NCI-H2107 treated with DMSO at 0.1 percent for 48 hours (cell line): ENCODE measurements around the gene LIN54.
"Not testable (repeated sequence)": the region's sequence is repeated elsewhere in the genome, so short reads cannot be mapped to it uniquely, and the experiment has no call there.

ENCODE experiments used
- DNase-seq: peaks from one replicate; lab custom pipeline; 2025; ENCODE audit not compliant: unreplicated experiment; lab: John Stamatoyannopoulos, UW

The LIN54 gene

DNA sequence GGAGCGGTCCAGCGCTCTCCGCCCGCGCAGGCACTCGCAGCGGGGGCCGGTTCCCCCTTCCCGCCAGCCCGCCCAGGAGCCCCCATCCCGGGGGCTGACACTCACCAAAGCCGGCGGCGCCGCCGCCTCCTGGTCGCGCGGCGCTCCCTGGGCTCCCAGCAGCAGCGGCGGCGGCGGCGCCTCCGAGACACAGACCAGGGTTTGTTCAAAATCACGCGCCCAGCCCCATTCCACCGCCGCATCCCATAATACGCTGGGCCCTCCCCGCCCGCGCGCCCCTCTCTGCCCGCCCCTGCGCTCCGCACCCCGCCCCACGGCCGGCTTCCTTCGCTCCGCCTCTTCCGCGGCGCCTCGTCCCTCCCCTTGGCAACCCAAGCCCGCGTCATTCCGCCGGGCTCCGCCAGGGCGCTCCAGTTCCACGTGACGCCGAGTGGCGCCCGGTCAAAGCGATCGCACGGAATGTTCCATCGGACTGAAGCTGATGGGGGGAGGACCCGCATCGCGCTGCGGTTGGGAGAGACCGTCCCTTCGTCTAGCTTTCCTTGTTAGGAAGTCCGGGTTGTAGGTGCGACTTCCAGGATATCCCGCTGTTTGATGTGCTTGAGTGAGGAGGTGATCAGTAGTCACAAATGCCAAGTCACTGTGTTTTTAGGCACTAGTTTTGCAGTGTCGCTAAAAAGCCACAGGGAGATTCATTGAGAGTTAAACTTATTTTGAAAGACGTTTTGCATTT lies 2.2 kb upstream of the LIN54 start:
- peak; percentile 73 for DNase-seq

DNA sequence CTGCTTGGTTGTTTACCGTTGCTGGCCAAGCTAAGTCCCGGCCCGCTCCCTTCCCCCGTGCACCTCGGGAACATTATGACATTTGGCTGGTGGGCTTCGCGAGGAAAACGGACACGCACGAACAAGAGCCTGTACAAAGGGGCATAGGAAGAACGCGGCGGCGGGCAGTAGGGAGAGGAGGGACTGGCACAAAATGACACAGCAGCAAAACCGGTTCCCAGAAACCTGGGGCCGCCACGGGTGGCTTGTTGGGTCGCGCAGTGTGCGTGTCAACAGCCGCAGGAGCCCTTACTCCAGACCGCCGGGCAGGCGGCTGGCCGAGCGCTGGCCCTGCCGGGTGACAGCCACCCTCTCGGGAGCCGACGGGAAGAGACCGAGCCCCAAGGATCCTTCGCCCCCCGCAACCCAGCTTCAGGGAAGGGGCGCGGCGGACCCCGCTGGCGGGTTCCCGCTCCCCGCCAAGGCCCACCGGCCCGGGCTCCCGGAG lies 1.6 kb upstream of the LIN54 start:
- DNase-seq, result no peak

DNA sequence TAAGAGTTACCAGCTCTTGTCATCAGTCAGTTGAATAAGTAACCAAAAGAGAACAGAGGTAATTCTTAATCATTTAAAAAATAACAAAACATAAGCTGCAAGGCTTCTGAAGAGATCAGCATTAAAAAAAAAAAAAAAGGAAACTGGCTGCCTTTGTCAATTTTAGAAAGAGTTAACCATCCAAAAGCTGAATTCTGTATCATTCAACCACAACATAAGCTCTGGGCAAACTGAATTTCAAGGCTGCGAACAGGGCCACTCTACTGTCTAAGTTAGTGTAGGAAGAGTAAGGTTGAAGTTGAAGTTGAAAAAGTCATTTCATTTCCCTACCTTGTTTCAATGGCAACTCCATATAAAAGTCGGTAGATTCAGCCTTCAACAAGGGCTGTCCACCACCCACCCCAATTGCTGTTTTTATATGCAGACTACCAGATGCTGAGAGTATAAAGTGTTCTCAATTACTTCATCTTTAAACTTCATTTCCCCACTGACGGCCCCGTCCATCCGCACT lies 1.1 kb upstream of the LIN54 start:
- DNase-seq, result no peak

DNA sequence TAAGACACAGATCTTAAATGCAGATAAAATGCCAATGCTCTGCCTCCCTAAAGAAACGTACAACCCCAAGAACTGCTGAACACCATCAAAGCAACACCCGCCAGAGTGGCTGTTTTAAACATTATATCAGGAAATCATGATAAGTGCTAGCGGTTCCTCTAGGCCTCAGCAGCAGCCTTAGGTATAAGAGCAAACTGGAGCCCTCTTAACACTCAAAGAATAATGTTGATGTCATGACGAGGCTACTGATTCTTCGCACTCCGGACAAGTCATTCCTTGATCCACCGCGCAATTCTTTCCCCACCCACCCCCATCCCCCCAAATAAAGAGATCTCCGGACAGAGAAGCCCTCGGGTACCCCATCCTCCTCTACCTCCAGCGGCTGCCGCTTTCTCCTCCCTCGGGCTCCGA lies 507 bp downstream of the LIN54 start:
- no peak for DNase-seq

DNA sequence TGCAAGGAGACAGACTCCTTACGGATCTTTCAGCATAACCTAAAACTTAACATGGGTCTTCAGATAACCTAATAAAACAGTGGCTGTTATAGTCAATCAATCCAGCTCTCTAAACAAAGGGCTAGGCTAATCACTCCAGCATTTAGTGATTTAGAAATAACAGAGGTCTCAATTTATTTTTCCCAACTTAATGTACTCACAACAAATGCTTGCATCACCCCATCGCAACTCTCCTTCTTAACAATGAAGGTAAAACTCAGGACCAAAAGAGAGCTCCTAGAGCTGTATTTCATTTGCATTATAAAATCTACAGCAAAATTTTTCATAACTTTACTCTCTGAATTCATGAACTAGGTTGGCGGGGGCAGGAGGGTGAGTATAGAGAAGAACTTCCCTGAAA lies 1.1 kb downstream of the LIN54 start:
- DNase-seq, result no peak

DNA sequence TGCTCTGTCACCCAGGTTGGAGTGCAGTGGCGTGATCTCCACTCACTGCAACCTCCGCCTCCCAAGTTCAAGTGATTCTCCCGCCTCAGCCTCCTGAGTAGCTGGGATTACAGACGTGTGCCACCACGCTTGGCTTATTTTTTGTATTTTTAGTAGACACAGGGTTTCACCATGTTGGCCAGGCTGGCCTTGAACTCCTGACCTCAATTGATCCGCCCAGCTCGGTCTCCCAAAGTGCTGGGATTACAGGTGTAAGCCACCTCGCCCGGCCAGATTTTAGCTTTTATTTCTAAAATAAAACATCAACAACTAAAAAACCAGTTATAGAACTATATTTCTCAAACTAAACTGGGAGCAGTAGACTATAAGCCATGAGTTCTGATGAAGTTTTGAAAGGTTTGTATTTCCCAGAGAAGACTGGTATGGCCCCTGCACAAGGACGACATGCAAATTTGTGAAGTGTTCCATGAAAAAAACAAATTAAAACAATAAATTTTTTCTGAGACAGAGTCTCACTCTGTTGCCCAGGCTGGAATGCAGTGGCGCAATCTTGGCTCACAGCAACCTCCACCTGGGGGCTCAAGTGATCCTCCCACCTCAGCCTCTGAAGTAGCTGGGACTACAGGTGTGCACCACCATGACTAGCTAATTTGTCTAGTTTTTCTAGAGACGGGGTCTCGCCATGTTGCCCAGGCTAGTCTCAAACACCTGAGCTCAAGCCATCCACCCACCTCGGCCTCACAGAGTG lies 7.4 kb downstream of the LIN54 start:
- DNase-seq, result not testable (repeated sequence)

DNA sequence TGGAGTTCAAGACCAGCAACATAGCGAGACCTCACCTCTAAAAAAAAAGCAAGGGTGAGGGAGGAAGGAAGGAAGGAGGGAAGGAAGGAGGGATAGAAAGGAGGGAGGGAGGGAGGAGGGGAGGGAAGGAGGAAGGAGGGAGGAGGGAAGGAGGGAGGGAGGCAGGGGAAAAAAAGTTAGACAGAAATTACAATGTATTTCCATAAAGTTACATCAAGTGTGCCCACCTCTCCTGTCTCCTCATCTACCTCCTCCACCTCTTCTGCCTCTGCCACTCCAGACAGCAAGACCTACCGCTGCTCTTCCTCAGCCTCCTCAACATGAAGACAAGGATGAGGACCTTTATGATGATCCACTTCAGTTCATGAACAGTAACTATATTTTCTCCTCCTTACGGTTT lies 8.3 kb downstream of the LIN54 start:
- DNase-seq, result no peak

DNA sequence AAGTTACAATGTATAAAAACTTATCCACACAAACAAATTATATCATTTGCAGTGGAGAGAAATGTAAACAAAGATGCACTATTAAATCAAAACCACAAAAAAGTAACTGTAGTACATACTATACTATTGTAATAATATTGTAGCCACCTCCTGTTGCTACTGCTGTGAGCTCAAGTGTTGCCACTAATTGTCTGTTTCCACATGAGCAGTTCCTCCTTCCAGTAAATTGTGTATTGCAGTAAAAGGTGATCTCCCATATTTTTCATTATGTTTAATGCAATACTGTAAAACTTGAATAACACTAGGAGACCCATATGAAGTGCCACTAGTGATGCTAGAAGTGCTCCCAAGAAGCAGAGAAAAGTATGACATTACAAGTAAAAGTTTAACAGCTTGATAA lies 11.7 kb downstream of the LIN54 start:
- peak; percentile 62 for DNase-seq

DNA sequence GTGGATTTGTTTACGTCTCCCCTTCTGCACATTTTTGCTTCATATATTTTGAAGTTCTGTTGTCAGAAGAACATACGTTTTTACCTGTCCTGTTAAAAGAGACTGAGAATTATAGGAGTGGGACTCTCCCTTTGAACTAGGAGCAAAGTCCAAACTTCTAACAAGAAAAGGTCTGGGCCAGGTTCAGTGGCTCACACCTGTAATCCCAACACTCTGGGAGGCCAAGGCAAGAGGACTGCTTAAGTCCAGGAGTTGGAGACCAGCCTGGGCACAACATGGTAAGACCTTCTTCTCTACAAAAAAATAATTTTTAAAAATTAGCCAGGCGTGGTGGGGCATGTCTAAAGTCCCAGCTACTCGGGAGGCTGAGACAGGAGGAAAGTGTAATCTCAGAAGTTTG lies 15.8 kb downstream of the LIN54 start:
- DNase-seq, result no peak

DNA sequence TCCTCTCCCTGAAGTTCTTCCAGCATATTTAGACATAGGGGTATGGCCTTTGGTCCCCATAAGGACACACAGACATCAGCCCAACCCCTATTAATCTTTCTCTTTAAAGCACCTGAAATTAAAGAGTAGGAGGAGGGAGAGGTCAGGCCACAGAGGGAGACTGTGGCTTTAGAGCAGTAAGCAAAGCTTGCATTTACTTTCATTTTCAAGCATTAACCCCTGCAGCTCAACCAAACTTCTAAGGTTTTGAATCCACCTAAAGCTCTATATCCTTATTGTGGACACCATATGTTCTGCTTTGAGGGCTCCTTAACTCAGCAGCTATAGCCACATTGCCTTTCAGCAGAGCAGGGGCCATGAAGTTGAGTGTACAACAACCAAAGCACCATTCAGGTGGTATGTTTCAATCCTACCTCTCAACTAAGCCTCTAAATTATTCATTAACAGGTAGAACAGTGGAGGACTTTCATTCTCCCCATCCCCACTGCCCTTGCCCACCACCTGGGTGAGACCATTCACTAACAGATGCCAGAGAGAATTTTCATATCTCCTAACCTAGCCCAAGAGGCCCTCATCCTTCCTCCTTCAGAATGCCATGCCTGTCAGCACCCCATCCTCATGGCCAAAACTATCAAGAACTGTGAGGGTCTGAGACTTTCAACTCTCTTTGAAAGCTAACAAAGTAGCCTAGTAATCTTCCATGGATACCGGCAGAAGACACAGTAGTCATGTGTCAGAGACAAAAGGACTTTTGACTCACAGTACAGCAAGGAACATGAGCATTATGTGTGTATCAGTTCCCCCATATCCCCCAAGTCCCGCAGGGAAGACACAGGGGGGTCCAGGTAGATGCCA lies 20.8 kb downstream of the LIN54 start:
- no peak for DNase-seq

DNA sequence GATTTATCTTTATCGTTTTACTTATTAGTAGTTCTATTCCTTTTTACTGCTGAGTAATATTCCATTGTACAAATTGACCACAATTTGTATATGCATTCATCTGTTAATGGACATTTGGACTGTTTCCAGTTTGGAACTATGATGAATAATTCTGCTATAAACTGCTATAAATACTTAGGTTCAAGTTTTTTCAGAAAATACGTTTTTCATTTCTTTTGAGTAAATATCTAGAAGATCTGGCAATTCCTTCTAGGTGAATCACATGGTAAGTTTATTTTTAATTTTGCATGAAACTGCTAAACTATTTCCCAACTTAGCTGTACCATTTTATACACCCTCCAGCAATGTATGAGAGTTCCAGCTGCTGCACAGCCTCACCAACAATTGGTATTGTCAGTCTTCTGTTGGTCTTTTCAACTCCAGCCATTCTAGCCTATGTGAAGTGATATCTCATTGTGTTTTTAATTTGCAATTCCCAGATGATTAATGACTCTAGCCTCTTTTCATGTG lies 22.2 kb downstream of the LIN54 start:
- no peak for DNase-seq

DNA sequence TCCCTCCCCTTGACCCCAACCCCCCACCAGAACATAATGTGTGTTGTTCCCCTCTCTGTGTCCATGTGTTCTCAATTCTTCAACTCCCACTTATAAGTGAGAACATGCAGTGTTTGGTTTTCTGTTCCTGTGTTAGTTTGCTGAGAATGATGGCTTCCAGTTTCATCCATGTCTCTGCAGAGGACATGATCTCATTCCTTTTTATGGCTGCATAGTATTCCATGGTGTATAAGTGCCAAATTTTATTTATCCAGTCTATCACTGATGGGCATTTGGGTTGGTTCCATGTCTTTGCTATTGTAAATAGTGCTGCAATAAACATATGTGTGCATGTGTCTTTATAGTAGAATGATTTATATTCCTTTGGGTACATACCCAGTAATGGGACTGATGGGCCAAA lies 23.1 kb downstream of the LIN54 start:
- not testable (repeated sequence) for DNase-seq

DNA sequence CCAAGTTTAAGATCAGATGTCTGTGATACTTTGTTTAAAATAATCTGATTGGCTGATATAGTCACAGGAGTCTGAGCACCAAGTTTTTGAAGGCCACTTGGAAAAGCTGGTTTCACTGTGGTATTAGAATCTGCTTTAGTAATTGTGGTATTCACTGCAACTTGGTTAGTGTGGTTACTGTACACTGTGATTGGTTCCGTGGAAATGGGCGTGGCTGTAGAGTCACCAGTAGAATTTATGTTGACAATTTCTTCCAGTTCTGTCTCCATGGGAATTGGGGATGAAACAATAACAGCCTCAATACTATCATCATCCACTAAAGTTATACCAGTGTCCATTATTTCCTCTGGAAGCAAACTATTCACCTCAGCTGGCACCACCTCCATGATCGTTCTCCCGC lies 26.2 kb downstream of the LIN54 start:
- no peak for DNase-seq

DNA sequence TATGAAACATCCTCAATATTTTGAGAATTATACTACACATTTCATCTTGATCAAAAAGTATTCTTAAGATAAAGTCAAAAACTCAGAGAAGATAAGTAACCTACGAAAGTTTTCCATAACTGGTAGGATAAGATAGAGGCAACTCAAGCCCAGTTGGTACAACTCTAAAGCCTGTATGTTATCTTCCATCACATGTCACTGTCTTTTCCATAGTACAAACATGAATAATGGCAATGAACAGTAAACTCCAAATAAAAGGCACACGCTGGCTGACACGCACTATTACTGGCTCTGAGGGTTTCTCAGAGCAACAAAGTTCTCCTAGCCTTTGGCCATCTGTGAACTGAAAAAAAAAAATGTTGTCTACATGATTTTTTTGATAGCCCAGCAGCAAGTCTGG lies 27.2 kb downstream of the LIN54 start:
- no peak for DNase-seq

DNA sequence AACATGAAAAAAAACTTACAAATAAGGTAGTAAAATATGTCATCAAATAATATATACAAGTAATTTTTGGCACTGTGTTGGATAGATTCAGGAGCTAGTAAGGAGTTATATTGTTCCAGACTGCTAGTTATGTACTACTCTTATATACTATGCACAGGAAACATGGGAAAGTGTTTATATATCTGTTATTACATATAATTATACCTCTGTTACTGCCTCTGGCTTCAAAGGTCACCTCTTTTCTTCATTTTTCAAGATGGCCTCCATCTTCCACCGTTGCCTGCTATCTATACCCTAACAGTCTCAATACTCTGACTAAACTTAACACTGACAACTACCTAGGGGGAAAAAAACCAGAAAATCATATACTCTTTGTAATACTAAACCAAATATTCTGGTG lies 29.5 kb downstream of the LIN54 start:
- no peak for DNase-seq

DNA sequence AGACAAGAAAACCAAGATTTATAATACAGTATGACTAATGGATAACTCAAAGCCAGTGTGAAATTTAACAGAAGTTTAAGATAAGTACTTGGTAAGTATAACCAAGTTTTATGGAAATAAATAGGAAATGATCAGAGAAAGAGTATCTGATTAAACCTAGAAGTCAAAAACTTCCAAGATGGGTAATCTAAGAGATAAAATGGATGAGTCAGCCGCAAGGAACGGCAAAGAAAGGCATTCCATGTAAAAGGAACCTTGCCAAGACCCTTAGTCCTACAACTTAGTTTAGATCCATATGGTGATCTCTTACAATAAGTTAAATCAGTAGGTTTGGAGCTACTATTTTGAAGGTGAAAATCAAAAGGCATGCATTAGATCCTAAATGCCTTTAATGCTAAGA lies 34.8 kb downstream of the LIN54 start:
- no peak for DNase-seq

DNA sequence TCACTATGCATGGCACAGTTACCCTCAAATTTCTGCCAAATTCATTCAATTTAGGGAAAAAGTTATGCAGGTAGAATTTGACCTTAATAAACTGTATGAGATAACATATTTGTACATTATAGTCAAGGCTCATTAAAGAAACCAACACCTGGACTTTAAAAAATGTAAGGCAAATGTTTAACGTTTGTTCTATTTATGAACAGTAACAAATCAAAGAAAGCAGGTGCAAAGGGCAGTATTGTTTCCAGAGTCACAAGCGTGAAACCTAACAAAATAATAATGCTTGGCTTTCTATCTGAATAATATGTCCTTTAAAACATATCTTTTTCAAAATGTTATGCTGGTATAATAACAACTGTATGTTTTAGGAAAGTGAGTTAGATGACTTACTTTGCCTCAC lies 41.2 kb downstream of the LIN54 start:
- DNase-seq, result no peak

DNA sequence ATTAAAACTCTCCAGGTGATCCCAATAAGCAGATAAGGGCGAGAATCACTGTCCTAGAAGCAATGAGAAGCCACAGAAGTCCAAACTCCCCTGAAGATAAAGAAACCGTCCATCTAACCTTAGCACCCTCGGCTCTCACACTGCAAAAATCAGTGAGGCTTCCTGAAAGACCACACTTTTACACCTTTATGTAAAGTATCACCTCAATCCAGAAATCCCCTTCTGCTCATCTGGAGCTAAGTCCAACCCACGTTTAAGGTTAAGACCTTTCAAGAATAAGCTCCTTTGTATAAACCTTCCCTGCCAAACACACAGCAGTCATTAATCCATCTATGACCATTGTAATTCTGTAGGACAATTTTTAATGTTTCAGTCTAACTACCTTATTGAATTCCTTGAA lies 41.7 kb downstream of the LIN54 start:
- DNase-seq, result no peak

DNA sequence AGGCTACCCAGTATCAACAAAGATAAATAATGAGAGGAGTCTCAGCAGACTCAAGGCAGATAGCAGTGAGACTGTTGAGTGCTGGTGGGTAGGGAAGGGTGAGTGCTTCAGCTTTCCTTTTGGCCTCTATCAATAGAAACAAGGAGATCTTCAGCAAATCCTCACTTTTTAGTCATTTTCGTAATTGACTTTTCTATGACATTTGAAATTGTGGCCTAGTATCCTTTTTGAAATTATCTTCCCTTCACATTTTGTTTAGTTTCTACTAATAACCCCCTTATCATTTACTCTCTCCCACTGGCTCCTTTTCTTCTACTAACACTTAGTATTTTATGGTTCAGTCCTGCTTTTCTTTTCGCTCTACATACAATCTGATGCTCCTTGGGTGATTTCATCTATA lies 44.9 kb downstream of the LIN54 start:
- DNase-seq, result no peak

DNA sequence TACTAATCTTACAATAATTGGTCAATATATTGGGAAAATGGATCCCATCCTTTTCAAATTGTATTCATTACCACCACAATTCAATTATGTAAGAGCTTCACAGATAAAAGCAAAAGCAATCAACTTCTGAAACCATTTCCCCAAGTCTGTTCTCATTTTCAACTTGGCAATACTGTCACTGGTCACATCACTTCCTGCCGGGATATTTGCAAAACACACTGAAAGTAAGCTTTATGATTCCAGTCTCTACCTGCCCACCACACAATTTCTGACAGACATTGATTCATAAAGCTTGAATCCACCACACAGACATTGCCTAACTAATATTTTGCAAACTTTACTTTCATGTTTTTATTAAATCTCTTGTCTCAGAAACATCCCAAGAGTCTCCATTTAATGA lies 53.6 kb downstream of the LIN54 start:
- no peak for DNase-seq

DNA sequence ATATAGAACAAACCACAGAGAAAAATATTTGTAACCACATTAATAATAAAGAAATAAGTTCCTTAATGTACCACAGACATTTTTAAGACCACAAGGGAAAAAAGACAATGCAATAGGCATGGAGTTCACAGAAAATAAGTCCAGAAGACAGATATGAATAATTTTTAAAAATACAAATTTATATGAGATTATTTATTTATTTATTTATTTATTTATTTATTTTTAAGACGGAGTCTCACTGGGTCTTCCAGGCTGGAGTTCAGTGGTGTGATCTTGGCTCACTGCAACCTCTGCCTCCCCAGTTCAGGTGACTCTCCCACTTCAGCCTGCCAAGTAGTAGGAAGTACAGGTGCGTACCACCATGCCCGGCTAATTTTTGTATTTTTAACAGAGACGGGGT lies 56.4 kb downstream of the LIN54 start:
- no peak for DNase-seq
